Neuronal stem cell (in vitro differentiated cells): ENCODE results near the gene CLDN3.
"Not testable (repeated sequence)": the region's sequence is repeated elsewhere in the genome, so short reads cannot be mapped to it uniquely, and the experiment has no call there.

Source experiments
- DNase-seq: peaks from one replicate; pipeline ENCODE4 v3.0.0-alpha.2; 2013; ENCODE audit warnings: low spot score
- H2AFZ ChIP-seq: one replicate; pipeline ENCODE4 v1.6.1; 2013; ENCODE audit warnings: mild to moderate bottlenecking, low read length, inconsistent platforms
- H2AK5ac ChIP-seq: 2 replicates; pipeline ENCODE4 v1.6.1; 2013; ENCODE audit warnings: low read depth, mild to moderate bottlenecking, inconsistent platforms, low read length, moderate library complexity, mixed read lengths
- H2BK120ac ChIP-seq: 2 replicates; pipeline ENCODE4 v1.6.1; 2013; ENCODE audit warnings: low read depth, mild to moderate bottlenecking, inconsistent platforms, low read length, moderate library complexity, mixed read lengths
- H2BK12ac ChIP-seq: one replicate; pipeline ENCODE4 v1.6.1; 2013; ENCODE audit warnings: low read length, inconsistent platforms
- H2BK15ac ChIP-seq: 2 replicates; pipeline ENCODE4 v1.6.1; 2013; ENCODE audit warnings: mild to moderate bottlenecking, low read length, inconsistent platforms, mixed read lengths
- H2BK5ac ChIP-seq: one replicate; pipeline ENCODE4 v1.6.1; 2013; ENCODE audit warnings: inconsistent platforms, mild to moderate bottlenecking, low read length, moderate library complexity
- H3K14ac ChIP-seq: one replicate; pipeline ENCODE4 v1.6.1; 2013; ENCODE audit warnings: low read length, inconsistent platforms
- H3K18ac ChIP-seq: 2 replicates; pipeline ENCODE4 v1.6.1; 2013; ENCODE audit warnings: low read length, inconsistent platforms
- H3K23ac ChIP-seq: 2 replicates; pipeline ENCODE4 v1.6.1; 2013; ENCODE audit warnings: low read depth, mild to moderate bottlenecking, mixed read lengths, low read length, inconsistent platforms; ENCODE audit not compliant: poor library complexity
- H3K27ac ChIP-seq: replicated peaks from 3 replicates; pipeline ENCODE4 v1.5.1; 2013; ENCODE audit warnings: low read length, inconsistent platforms
- H3K27me3 ChIP-seq, 3 experiments: 2 replicates each; pipeline ENCODE4 v1.6.1; 2013; ENCODE audit warnings: low read length in 3 of 3, mild to moderate bottlenecking in 2 of 3, inconsistent platforms in 1 of 3, low read depth in 1 of 3, mixed read lengths in 1 of 3, moderate library complexity in 1 of 3; ENCODE audit not compliant: control insufficient read depth in 3 of 3, insufficient read depth in 3 of 3
- H3K36me3 ChIP-seq, 2 donors: replicated peaks in 1 of 2; 2 replicates each; pipeline ENCODE4 v1.6.1; 2013; ENCODE audit warnings: low read length in 2 of 2; ENCODE audit not compliant: control insufficient read depth in 2 of 2, insufficient read depth in 2 of 2
- H3K4ac ChIP-seq: 2 replicates; pipeline ENCODE4 v1.6.1; 2013; ENCODE audit warnings: inconsistent platforms, mild to moderate bottlenecking, low read length, moderate library complexity
- H3K4me1 ChIP-seq, 2 donors: 1 replicate in 1 of 2; 2 replicates in 1 of 2; pipeline ENCODE4 v1.6.1; 2013; ENCODE audit warnings: low read length in 2 of 2, low read depth in 1 of 2; ENCODE audit not compliant: control insufficient read depth in 2 of 2, insufficient read depth in 1 of 2
- H3K4me2 ChIP-seq: one replicate; pipeline ENCODE4 v1.6.1; 2013; ENCODE audit warnings: mild to moderate bottlenecking, low read length, inconsistent platforms; ENCODE audit not compliant: insufficient read depth, poor library complexity, severe bottlenecking
- H3K4me3 ChIP-seq, 2 donors: 2 replicates each; pipeline ENCODE4 v1.5.1; 2013; ENCODE audit warnings: low read length in 2 of 2, mild to moderate bottlenecking in 2 of 2, inconsistent platforms in 1 of 2, moderate library complexity in 1 of 2
- H3K79me1 ChIP-seq: one replicate; pipeline ENCODE4 v1.6.1; 2013; ENCODE audit warnings: low read depth, mild to moderate bottlenecking, inconsistent platforms, low read length, moderate library complexity
- H3K9ac ChIP-seq: one replicate; pipeline ENCODE4 v1.6.1; 2013; ENCODE audit warnings: mild to moderate bottlenecking, low read depth, low read length, inconsistent platforms; ENCODE audit not compliant: poor library complexity
- H3K9me3 ChIP-seq, 2 donors: replicated peaks in 1 of 2; 2 replicates each; pipeline versions ENCODE3 to v1.6.1; 2013; ENCODE audit warnings: low read length in 2 of 2, mild to moderate bottlenecking in 2 of 2, inconsistent platforms in 1 of 2, low read depth in 1 of 2, mixed read lengths in 1 of 2, moderate library complexity in 1 of 2; ENCODE audit not compliant: control insufficient read depth in 2 of 2, insufficient read depth in 1 of 2
- H4K8ac ChIP-seq: one replicate; pipeline ENCODE4 v1.6.1; 2013; ENCODE audit warnings: low read depth, mild to moderate bottlenecking, inconsistent platforms, low read length, moderate library complexity
- H4K91ac ChIP-seq: one replicate; pipeline ENCODE4 v1.6.1; 2013; ENCODE audit warnings: low read length, low read depth, mild to moderate bottlenecking, inconsistent platforms; ENCODE audit not compliant: poor library complexity
- WGBS, 2 donors: extraction: QIAGEN DNeasy Blood & Tissue Kit; methylation state at CpG; one replicate each; pipeline ENCODE4 v1.1.7; 2013; ENCODE audit warnings: missing lambda C conversion rate in 2 of 2, mixed read lengths in 1 of 2; ENCODE audit not compliant: insufficient read length in 2 of 2, insufficient replicate concordance in 1 of 2; ENCODE audit errors: extremely low coverage in 2 of 2; 5-methylcytosine and 5-hydroxymethylcytosine counted together

The CLDN3 gene

GRCh38 chr7:73726083-73726466, 44.0 kb downstream of the CLDN3 start:
- Histone ChIP-seq H3K14ac (no peak overlapping the region), H3K4me2 (no peak overlapping the region), H3K9ac (no peak overlapping the region), H3K27me3 (peaks cover 0 to 25% (median 0%) of the 10 kb centered on the region in 3 experiments), H3K27ac (no peak overlapping the region), H3K36me3 (no peaks in the 10 kb centered on the region), H3K4me1 (peaks cover 0 to 5% of the 10 kb centered on the region in 2 donors), H3K23ac (no peak overlapping the region), H3K18ac (no peak overlapping the region), H2BK15ac (no peak overlapping the region), H2AK5ac (peak overlapping the region; percentile 23), H2BK12ac (peak overlapping the region; percentile 59), H3K9me3 (no peaks in the 10 kb centered on the region), H2BK120ac (no peak overlapping the region), H3K4ac (no peak overlapping the region), H2AFZ (no peak overlapping the region), H3K4me3 (no peak overlapping the region), H4K91ac (no peak overlapping the region), H4K8ac (no peak overlapping the region), H3K79me1 (no peaks in the 10 kb centered on the region), H2BK5ac (no peak overlapping the region)
- no CpG with 5 or more reads among the region's 1 CpG for WGBS, 2 donors
- no peak for DNase-seq

DNA sequence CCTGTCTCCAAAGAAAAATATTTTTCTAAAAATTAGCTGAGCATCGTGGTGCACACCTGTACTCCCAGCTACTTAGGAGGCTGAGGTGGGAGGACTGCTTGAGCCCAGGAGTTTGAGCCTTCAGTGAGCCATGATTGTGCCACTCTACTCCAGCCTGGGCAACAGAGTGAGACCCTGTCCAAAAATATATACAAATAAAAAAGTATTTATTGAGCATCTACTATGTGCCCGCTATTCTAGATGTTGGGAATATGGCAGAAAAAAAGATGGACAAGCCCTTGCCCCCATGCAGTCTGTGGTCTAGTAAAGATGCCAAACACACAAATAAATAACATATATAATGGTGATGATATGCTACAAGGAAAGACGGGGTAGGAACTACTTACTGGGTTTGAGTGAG, 46.3 kb downstream of the CLDN3 start:
- WGBS, 2 donors: no CpG with 5 or more reads among the region's 3 CpGs
- no peak overlapping the region for H2BK12ac ChIP-seq
- no peak overlapping the region for H2BK5ac ChIP-seq
- H3K14ac ChIP-seq: no peak overlapping the region
- no peak overlapping the region for H3K18ac ChIP-seq
- no peak overlapping the region for H3K27ac ChIP-seq
- no peak overlapping the region for H4K8ac ChIP-seq
- H3K79me1 ChIP-seq: peaks cover 5% of the 10 kb centered on the region
- peaks cover 0 to 33% (median 6%) of the 10 kb centered on the region in 3 experiments for H3K27me3 ChIP-seq
- no peak overlapping the region for H3K23ac ChIP-seq
- H3K4me1 ChIP-seq: no peaks in the 10 kb centered on the region
- no peak for DNase-seq
- no peak overlapping the region for H2BK15ac ChIP-seq
- H3K9me3 ChIP-seq: no peaks in the 10 kb centered on the region
- no peaks in the 10 kb centered on the region for H3K36me3 ChIP-seq
- H3K4me3 ChIP-seq: no peak overlapping the region
- H3K4ac ChIP-seq: no peak overlapping the region
- H3K9ac ChIP-seq: no peak overlapping the region
- no peak overlapping the region for H2AK5ac ChIP-seq
- no peak overlapping the region for H3K4me2 ChIP-seq
- H2AFZ ChIP-seq: no peak overlapping the region
- H4K91ac ChIP-seq: no peak overlapping the region
- no peak overlapping the region for H2BK120ac ChIP-seq

GRCh38 chr7:73722785-73723184, 47.3 kb downstream of the CLDN3 start:
- Histone ChIP-seq H2AK5ac (no peak overlapping the region), H2AFZ (no peak overlapping the region), H3K4ac (no peak overlapping the region), H3K4me3 (no peak overlapping the region), H3K36me3 (no peaks in the 10 kb centered on the region), H2BK120ac (no peak overlapping the region), H4K8ac (no peak overlapping the region), H3K27me3 (peaks cover 0 to 33% (median 8%) of the 10 kb centered on the region in 3 experiments), H4K91ac (no peak overlapping the region), H2BK15ac (no peak overlapping the region), H3K4me2 (no peak overlapping the region), H3K18ac (no peak overlapping the region), H2BK5ac (no peak overlapping the region), H3K27ac (no peak overlapping the region), H2BK12ac (no peak overlapping the region), H3K9ac (no peak overlapping the region), H3K9me3 (no peaks in the 10 kb centered on the region), H3K79me1 (peaks cover 8% of the 10 kb centered on the region), H3K14ac (no peak overlapping the region), H3K4me1 (peaks cover 0 to 4% of the 10 kb centered on the region in 2 donors), H3K23ac (no peak overlapping the region)
- DNase-seq: no peak
- no CpG with 5 or more reads among the region's 6 CpGs for WGBS, 2 donors

- Histone ChIP-seq H3K27me3 (peaks cover 0 to 32% (median 8%) of the 10 kb centered on the region in 3 experiments), H3K79me1 (peaks cover 10% of the 10 kb centered on the region)
- H3K36me3 ChIP-seq, H2AK5ac ChIP-seq, H3K4me2 ChIP-seq, H4K8ac ChIP-seq, H2BK120ac ChIP-seq, H3K23ac ChIP-seq, H2BK12ac ChIP-seq, H2BK15ac ChIP-seq, H3K9me3 ChIP-seq, H3K4me3 ChIP-seq, H3K9ac ChIP-seq, H3K14ac ChIP-seq, H3K4ac ChIP-seq, H4K91ac ChIP-seq, H2AFZ ChIP-seq, H3K18ac ChIP-seq, H3K27ac ChIP-seq, DNase-seq, H2BK5ac ChIP-seq, H3K4me1 ChIP-seq: not testable (repeated sequence)
- no CpG with 5 or more reads among the region's 4 CpGs for WGBS, 2 donors
Observed at GRCh38 chr7:73722182-73722581, 47.9 kb downstream of the CLDN3 start.
